K562 (cell line): ENCODE data around the gene KLC3. TPM values are rescaled to one million over a fixed set of nuclear protein-coding genes. Genes with fewer than 3 reads are reported as not detected.

Source experiments
- ATF2 ChIP-seq: sonication (generic); formaldehyde crosslinking; IDR thresholded peaks from 2 replicates; pipeline ENCODE4 v1.8.1; 2022; ENCODE audit warnings: missing genetic modification reagents
- CBX1 ChIP-seq: sonication (generic); IDR thresholded peaks from 2 replicates; pipeline ENCODE4 v1.6.1; 2016; ENCODE audit warnings: antibody characterized with exemption, low read depth, mild to moderate bottlenecking
- ESRRB ChIP-seq: fragments of 250-450 bp; sonication (Bioruptor Pico); IDR thresholded peaks from 2 replicates; pipeline ENCODE4 v1.5.0; 2020; ENCODE audit warnings: mild to moderate bottlenecking, moderate library complexity, borderline replicate concordance
- MED1 ChIP-seq: sonication (generic); formaldehyde crosslinking; IDR thresholded peaks from 2 replicates; pipeline ENCODE4 v1.8.1; 2023; ENCODE audit warnings: missing genetic modification reagents, borderline replicate concordance
- RBBP5 ChIP-seq: fragments of 200-600 bp; sonication (generic); IDR thresholded peaks from 2 replicates; pipeline ENCODE4 v1.6.1; 2012; ENCODE audit warnings: borderline replicate concordance, mild to moderate bottlenecking, low read length, control low read depth, inconsistent platforms; ENCODE audit not compliant: insufficient read depth, poor library complexity, severe bottlenecking
- RBM25 ChIP-seq: fragments of 200-400 bp; formaldehyde crosslinking; IDR thresholded peaks from 2 replicates; pipeline ENCODE4 v1.6.1; 2018; ENCODE audit warnings: low read length, low read depth, moderate library complexity; ENCODE audit not compliant: severe bottlenecking
- REST ChIP-seq, 2 experiments: fragments of 450-650 bp; formaldehyde crosslinking in 1 of 2; IDR thresholded peaks; 2 replicates each; pipeline versions ENCODE4 v1.4.0 to v1.6.1; 2014 to 2020; ENCODE audit warnings: mild to moderate bottlenecking in 2 of 2, borderline replicate concordance in 1 of 2, low read depth in 1 of 2
- SIX5 ChIP-seq, 2 experiments: IDR thresholded peaks; 2 replicates each; pipeline ENCODE4 v1.6.1; 2011; ENCODE audit warnings: low read length in 2 of 2, borderline replicate concordance in 1 of 2, low read depth in 1 of 2, mild to moderate bottlenecking in 1 of 2, moderate library complexity in 1 of 2; ENCODE audit not compliant: insufficient read depth in 1 of 2
- SNAPC5 ChIP-seq: fragments of 250-450 bp; sonication (Bioruptor Pico); IDR thresholded peaks from 2 replicates; pipeline ENCODE4 v1.8.0; 2021; ENCODE audit warnings: moderate library complexity, mild to moderate bottlenecking, inconsistent platforms
- SNIP1 ChIP-seq: fragments of 450-650 bp; IDR thresholded peaks from 2 replicates; pipeline ENCODE4 v1.7.1; 2017; ENCODE audit warnings: low read depth, mild to moderate bottlenecking
- TAF9B ChIP-seq: fragments of 450-650 bp; IDR thresholded peaks from 2 replicates; pipeline ENCODE4 v1.6.1; 2018; ENCODE audit warnings: mild to moderate bottlenecking; ENCODE audit not compliant: partially characterized antibody
- TAL1 ChIP-seq: fragments of 450-650 bp; IDR thresholded peaks from 2 replicates; pipeline ENCODE4 v1.6.1; 2016; ENCODE audit warnings: mild to moderate bottlenecking
- polyA plus RNA-seq, 8 experiments: library from polyadenylated mRNA; depleted of rRNA in 4 of 8; stranded (reverse) in 5 of 8; unstranded in 3 of 8; fragments of >200 nt; fragmentation: Nextera tagmentation in 2 of 8; fragmentation: Illumina TruSeq in 1 of 8; extraction: Ambion mirVana in 2 of 8; extraction: Trizol in 1 of 8; gene quantifications; 2 replicates each; pipeline versions ENCODE4 v1.2.1 to v1.2.3, GENCODE V29; 2011 to 2014; ENCODE audit warnings: inconsistent platforms in 1 of 8, missing spikeins in 1 of 8
- total RNA-seq, 7 experiments: library from RNA; depleted of rRNA in 6 of 7; stranded (reverse); fragments of >200 nt in 6 of 7; fragmentation: Illumina TruSeq in 2 of 7; extraction: Trizol in 2 of 7; gene quantifications; 2 replicates each; pipeline versions ENCODE4 v1.2.1 to v1.2.3, GENCODE V29; 2011 to 2021; ENCODE audit warnings: low replicate concordance in 1 of 7
- TF ChIP-seq, protein P1 (sequence below): fragments of 250-450 bp; sonication (Bioruptor Pico); IDR thresholded peaks from 2 replicates; pipeline ENCODE4 v1.8.0; 2021; ENCODE audit warnings: mild to moderate bottlenecking, moderate library complexity
- TF ChIP-seq, protein P2 (sequence below): fragments of 250-450 bp; sonication (Bioruptor Pico); IDR thresholded peaks from 2 replicates; pipeline ENCODE4 v1.5.0; 2021

The KLC3 gene
- total and polyA plus RNA-seq, 9 of the 15 experiments (the other 6 are each of a cell fraction or from before 2014, with no cell fraction given): 0.03 to 1.2 (median 0.59) TPM; not detected in 3

DNA sequence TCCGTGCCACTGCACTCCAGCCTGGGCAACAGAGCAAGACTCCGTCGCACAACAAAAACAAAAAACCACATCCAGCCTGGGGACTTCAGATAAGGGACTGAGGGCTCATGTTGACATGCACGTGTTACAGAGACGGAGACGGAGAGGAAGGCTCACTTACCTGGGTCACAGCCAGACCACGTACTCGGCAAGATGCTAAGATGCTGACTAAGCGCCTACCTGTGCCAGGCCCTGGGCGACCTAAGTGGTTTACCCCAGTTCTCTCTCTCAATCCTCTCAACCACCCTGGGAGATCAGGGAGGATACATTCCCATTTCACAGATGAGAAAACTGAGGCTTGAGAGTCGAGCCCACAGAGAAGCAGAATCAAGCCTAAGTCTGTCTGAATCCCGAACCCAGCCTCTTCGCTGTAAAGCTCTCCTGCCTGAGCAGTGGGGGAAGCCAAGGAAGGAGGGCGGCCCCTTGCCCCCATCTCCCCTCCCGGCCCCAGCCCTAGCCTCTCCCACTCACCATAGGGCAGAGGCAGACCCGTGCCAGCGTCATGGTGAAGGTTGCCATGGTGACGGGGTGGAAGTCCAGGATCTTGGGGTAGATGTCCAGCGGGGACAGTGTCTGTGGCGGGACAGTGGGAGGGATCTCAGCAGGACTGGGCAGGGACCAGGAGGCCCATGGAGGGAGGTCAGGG, 16.4 kb downstream of the KLC3 start (continued):
- TF ChIP-seq SIX5 (IDR thresholded peaks at IDR 0.05; ENCODE audit: borderline replicate concordance in 1 of 2, insufficient read depth in 1 of 2, low read depth in 1 of 2, low read length in 2 of 2) (no peak), SNAPC5 (CRISPR knock-in tag) (no peak), ATF2 (CRISPR knock-in tag) (no peak), RBBP5 (no peak), MED1 (CRISPR knock-in tag) (no peak), REST (IDR thresholded peaks at IDR 0.05; ENCODE audit: borderline replicate concordance) (no peak), REST (CRISPR knock-in tag; IDR thresholded peaks at IDR 0.05; ENCODE audit: low read depth) (no peak), ESRRB (CRISPR knock-in tag) (no peak), TAF9B (no peak), CBX1 (peak; percentile 36; the same call in 1 of the 2 replicates), RBM25 (peak; percentile 91), TAL1 (peak; percentile 32), SNIP1 (no peak)
- TF ChIP-seq, protein P1, sequence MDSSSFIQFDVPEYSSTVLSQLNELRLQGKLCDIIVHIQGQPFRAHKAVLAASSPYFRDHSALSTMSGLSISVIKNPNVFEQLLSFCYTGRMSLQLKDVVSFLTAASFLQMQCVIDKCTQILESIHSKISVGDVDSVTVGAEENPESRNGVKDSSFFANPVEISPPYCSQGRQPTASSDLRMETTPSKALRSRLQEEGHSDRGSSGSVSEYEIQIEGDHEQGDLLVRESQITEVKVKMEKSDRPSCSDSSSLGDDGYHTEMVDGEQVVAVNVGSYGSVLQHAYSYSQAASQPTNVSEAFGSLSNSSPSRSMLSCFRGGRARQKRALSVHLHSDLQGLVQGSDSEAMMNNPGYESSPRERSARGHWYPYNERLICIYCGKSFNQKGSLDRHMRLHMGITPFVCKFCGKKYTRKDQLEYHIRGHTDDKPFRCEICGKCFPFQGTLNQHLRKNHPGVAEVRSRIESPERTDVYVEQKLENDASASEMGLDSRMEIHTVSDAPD (CRISPR knock-in tag): no peak
- TF ChIP-seq, protein P2, sequence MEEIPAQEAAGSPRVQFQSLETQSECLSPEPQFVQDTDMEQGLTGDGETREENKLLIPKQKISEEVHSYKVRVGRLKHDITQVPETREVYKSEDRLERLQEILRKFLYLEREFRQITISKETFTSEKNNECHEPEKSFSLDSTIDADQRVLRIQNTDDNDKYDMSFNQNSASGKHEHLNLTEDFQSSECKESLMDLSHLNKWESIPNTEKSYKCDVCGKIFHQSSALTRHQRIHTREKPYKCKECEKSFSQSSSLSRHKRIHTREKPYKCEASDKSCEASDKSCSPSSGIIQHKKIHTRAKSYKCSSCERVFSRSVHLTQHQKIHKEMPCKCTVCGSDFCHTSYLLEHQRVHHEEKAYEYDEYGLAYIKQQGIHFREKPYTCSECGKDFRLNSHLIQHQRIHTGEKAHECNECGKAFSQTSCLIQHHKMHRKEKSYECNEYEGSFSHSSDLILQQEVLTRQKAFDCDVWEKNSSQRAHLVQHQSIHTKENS (CRISPR knock-in tag): no peak
